Spinal cord (tissue), 10 donors: ENCODE measurements around the gene SENP1. TPM values are rescaled to one million over a fixed set of nuclear protein-coding genes. Genes with fewer than 3 reads are reported as not detected.

Source experiments
- DNase-seq, 6 donors: peaks; one replicate each; pipeline versions ENCODE4 v3.0.0 to v3.0.0-alpha.2; 2013 to 2015; ENCODE audit warnings: low spot score in 6 of 6, low read depth in 4 of 6
- H3K27ac ChIP-seq: one replicate; pipeline ENCODE4 v1.5.1; 2013; ENCODE audit warnings: low read depth, low read length, control low read depth
- H3K27me3 ChIP-seq: one replicate; pipeline ENCODE4 v1.6.1; 2013; ENCODE audit warnings: low read length; ENCODE audit not compliant: control insufficient read depth, insufficient read depth
- H3K36me3 ChIP-seq: one replicate; pipeline ENCODE4 v1.6.1; 2013; ENCODE audit warnings: low read length; ENCODE audit not compliant: control insufficient read depth, insufficient read depth
- H3K4me1 ChIP-seq: one replicate; pipeline ENCODE4 v1.6.1; 2013; ENCODE audit warnings: low read length; ENCODE audit not compliant: control insufficient read depth, insufficient read depth
- H3K4me3 ChIP-seq: one replicate; pipeline ENCODE4 v1.5.1; 2013; ENCODE audit warnings: low read depth, low read length, control low read depth
- H3K9me3 ChIP-seq: one replicate; pipeline ENCODE4 v1.6.1; 2013; ENCODE audit warnings: low read length; ENCODE audit not compliant: control insufficient read depth, insufficient read depth
- WGBS: methylation state at CpG from one replicate; pipeline ENCODE4 v1.1.5; 2013; ENCODE audit warnings: missing lambda C conversion rate; ENCODE audit not compliant: insufficient coverage; 5-methylcytosine and 5-hydroxymethylcytosine counted together
- polyA plus RNA-seq, 2 donors: library from polyadenylated mRNA; unstranded; fragments of 120-200 nt; gene quantifications; one replicate each; pipeline ENCODE4 v1.2.1, GENCODE V29; 2013; ENCODE audit not compliant: insufficient read length in 2 of 2
- total RNA-seq, 2 donors: library from RNA; depleted of rRNA in 1 of 2; stranded (reverse); fragments of 120-200 nt in 1 of 2; fragments of >200 nt in 1 of 2; gene quantifications; one replicate each; pipeline versions ENCODE4 v1.2.3 to v1.2.4, GENCODE V29; 2013 to 2014
- donor health status: healthy.

The SENP1 gene
- total and polyA plus RNA-seq, 4 donors = 12.3 to 30.2 (median 20.0) TPM

GRCh38 chr12:48043771-48044170, 62.1 kb downstream of the SENP1 start:
- peaks cover 9% of the 10 kb centered on the region for H3K36me3 ChIP-seq
- no peaks in the 10 kb centered on the region for H3K4me1 ChIP-seq
- WGBS = 75% methylated on average over 1 of the region's 4 CpGs
- no peaks in the 10 kb centered on the region for H3K9me3 ChIP-seq
- no peak overlapping the region for H3K27ac ChIP-seq
- H3K4me3 ChIP-seq = no peak overlapping the region
- DNase-seq = no peak
- no peaks in the 10 kb centered on the region for H3K27me3 ChIP-seq

GRCh38 chr12:48041591-48042423, 64.1 kb downstream of the SENP1 start:
- H3K4me1 ChIP-seq = peaks cover 10% of the 10 kb centered on the region
- no peaks in the 10 kb centered on the region for H3K9me3 ChIP-seq
- 80% methylated on average over 2 of the region's 5 CpGs for WGBS
- H3K4me3 ChIP-seq = no peak overlapping the region
- H3K36me3 ChIP-seq = peaks cover 9% of the 10 kb centered on the region
- no peak for DNase-seq
- no peak overlapping the region for H3K27ac ChIP-seq
- peaks cover 2% of the 10 kb centered on the region for H3K27me3 ChIP-seq

- no CpG with 5 or more reads among the region's 3 CpGs for WGBS
- Histone ChIP-seq H3K4me3 (no peak overlapping the region), H3K4me1 (peaks cover 14% of the 10 kb centered on the region), H3K9me3 (no peaks in the 10 kb centered on the region), H3K27ac (no peak overlapping the region), H3K36me3 (peaks cover 9% of the 10 kb centered on the region), H3K27me3 (peaks cover 2% of the 10 kb centered on the region)
- DNase-seq = no peak
Measured at GRCh38 chr12:48040354-48040753, 65.5 kb downstream of the SENP1 start.

- Histone ChIP-seq H3K27ac (no peak overlapping the region), H3K36me3 (no peaks in the 10 kb centered on the region)
- 100% methylated on average over 1 of the region's 1 CpG for WGBS
Measured at GRCh38 chr12:48039151-48039550, 66.7 kb downstream of the SENP1 start.

GRCh38 chr12:48038085-48038484, 67.8 kb downstream of the SENP1 start:
- peaks cover 27% of the 10 kb centered on the region for H3K4me1 ChIP-seq
- DNase-seq = no peak
- H3K27ac ChIP-seq = peak overlapping the region; percentile 73
- H3K4me3 ChIP-seq = no peak overlapping the region
- H3K9me3 ChIP-seq = no peaks in the 10 kb centered on the region
- WGBS = 78% methylated on average over 5 of the region's 5 CpGs
- no peaks in the 10 kb centered on the region for H3K36me3 ChIP-seq
- peaks cover 2% of the 10 kb centered on the region for H3K27me3 ChIP-seq

More at GRCh38 chr12:48039151-48039550, 66.7 kb downstream of the SENP1 start:
- H3K27me3 ChIP-seq = peaks cover 2% of the 10 kb centered on the region
- H3K9me3 ChIP-seq = no peaks in the 10 kb centered on the region
- H3K4me3 ChIP-seq = no peak overlapping the region
- no peak for DNase-seq
- peaks cover 22% of the 10 kb centered on the region for H3K4me1 ChIP-seq

GRCh38 chr12:48037267-48037915, 68.5 kb downstream of the SENP1 start:
- peaks cover 27% of the 10 kb centered on the region for H3K4me1 ChIP-seq
- H3K27me3 ChIP-seq = peaks cover 2% of the 10 kb centered on the region
- 26% methylated on average over 4 of the region's 9 CpGs for WGBS
- H3K4me3 ChIP-seq = no peak overlapping the region
- peak overlapping the region; percentile 73 for H3K27ac ChIP-seq
- peak in 1 of 6 donors; percentile 55 for DNase-seq
- H3K9me3 ChIP-seq = no peaks in the 10 kb centered on the region
- no peaks in the 10 kb centered on the region for H3K36me3 ChIP-seq

- no peak for DNase-seq
Measured at GRCh38 chr12:48036818-48037217, 69.1 kb downstream of the SENP1 start.

DNA sequence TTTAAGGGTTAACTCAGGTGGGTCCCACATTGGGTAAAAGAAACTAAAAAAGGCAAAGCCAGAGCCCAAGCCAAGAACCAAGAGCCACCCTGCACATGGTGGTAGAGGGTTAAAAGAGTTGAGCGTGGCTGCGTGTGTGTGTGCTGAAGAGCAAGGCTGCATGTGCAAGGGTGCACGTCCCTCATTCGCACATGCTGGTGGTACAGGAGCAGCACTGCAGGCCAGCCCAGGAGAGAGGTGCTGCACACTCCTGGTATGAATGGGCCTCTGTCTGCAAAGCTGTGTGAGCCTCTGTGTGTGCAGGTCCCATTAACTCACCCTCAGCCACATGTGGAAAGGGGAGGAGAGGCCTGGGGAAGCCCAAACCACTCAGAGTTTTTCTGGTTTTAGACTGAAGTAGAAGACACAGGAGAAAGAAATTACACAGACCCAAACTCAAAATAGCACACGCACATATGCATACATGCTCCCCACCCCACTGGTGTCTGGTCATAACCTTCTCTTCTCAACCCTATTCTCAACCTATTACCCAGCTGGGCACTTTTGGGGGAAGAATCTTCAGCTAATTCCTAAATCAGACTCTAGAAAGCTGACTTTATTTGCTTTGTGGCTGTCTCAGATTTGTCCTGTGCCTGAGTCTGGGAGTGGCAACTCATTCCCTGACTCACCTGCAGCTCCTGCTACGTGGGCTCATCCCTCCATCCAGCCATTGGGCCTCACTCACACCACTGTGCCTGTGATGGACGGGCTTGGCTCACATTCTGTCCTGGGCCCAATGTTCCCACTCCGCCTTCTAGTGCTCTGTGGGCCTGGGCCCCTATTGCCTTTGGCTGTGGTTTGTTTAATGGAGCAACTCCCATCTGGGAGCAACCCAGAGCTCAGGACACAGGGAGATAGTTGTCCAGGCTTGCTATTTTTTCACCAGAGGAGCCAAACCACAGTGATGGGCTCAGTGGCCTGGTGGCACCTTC, 70.8 kb downstream of the SENP1 start:
- Histone ChIP-seq H3K27me3 (peaks cover 2% of the 10 kb centered on the region), H3K4me1 (peaks cover 34% of the 10 kb centered on the region), H3K27ac (no peak overlapping the region), H3K9me3 (no peaks in the 10 kb centered on the region), H3K4me3 (no peak overlapping the region), H3K36me3 (no peaks in the 10 kb centered on the region)
- DNase-seq = no peak
- WGBS = 88% methylated on average over 7 of the region's 8 CpGs

More at GRCh38 chr12:48036818-48037217, 69.1 kb downstream of the SENP1 start:
- 88% methylated on average over 1 of the region's 4 CpGs for WGBS
- H3K27ac ChIP-seq = peak overlapping the region; percentile 61
- peaks cover 27% of the 10 kb centered on the region for H3K4me1 ChIP-seq
- H3K36me3 ChIP-seq = no peaks in the 10 kb centered on the region
- peaks cover 2% of the 10 kb centered on the region for H3K27me3 ChIP-seq
- H3K9me3 ChIP-seq = no peaks in the 10 kb centered on the region
- H3K4me3 ChIP-seq = no peak overlapping the region

- no CpG with 5 or more reads among the region's 1 CpG for WGBS
- H3K4me3 ChIP-seq = no peak overlapping the region
- peaks cover 2% of the 10 kb centered on the region for H3K27me3 ChIP-seq
- no peaks in the 10 kb centered on the region for H3K36me3 ChIP-seq
- H3K9me3 ChIP-seq = no peaks in the 10 kb centered on the region
- H3K27ac ChIP-seq = peak overlapping the region; percentile 70
- no peak for DNase-seq
- H3K4me1 ChIP-seq = peaks cover 43% of the 10 kb centered on the region
Measured at GRCh38 chr12:48033451-48033850, 72.4 kb downstream of the SENP1 start.
